ENCODE measurements around the gene RAB44. TPM values are rescaled to one million over a fixed set of nuclear protein-coding genes. Genes with fewer than 3 reads are reported as not detected.

RAB44 gene
- total and polyA plus RNA-seq, 4 experiments from 2014 or later = not detected

DNA sequence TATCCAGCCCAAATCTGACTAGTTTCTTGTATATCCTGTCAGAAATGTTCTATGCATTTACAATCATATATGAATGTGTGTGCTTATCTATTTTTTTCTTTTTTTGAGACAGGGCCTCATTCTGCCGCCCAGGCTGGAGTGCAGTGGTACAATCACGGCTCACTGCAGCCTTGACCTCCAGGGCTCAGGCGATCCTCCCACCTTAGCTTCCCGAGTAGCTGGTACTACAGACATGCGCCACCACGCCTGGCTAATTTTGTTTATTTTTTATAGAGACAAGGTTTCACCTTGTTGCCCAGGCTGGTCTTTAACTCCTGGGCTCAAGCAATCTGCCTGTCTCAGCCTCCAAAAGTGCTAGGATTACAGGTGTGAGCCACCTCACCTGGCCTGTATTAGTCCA lies 3.0 kb upstream of the RAB44 start:
- no peaks in the 10 kb centered on the region for H3K27me3 ChIP-seq (ENCODE audit: insufficient read depth, low read length)
- no peak for DNase-seq
- no peaks in the 10 kb centered on the region for H3K9me3 Mint-ChIP-seq
- no peak overlapping the region for H3K27ac Mint-ChIP-seq
- intact Hi-C loops (cut with micrococcal nuclease) = no loop called here
- H3K4me3 Mint-ChIP-seq = no peak overlapping the region
- no peak overlapping the region for H3K27ac ChIP-seq (ENCODE audit: low read depth, low read length)
- ChIA-PET POLR2A (ENCODE audit: partially characterized antibody) (no interaction called here), CTCF (ENCODE audit: partially characterized antibody) (no interaction called here)
- H3K9me3 ChIP-seq (ENCODE audit: control insufficient read depth in 1 of 2, low read length in 2 of 2) = no peaks in the 10 kb centered on the region
- H3K4me1 ChIP-seq (ENCODE audit: insufficient read depth, low read length) = peaks cover 20% of the 10 kb centered on the region
- no peaks in the 10 kb centered on the region for H3K27me3 Mint-ChIP-seq
- no peaks in the 10 kb centered on the region for H3K36me3 ChIP-seq (ENCODE audit: insufficient read depth, low read length)
- H3K4me3 ChIP-seq (ENCODE audit: low read length in 2 of 2) = no peak overlapping the region
- H3K36me3 Mint-ChIP-seq = no peaks in the 10 kb centered on the region
- H3K4me1 Mint-ChIP-seq = peaks cover 16 to 61% (median 27%) of the 10 kb centered on the region in 4 donors

DNA sequence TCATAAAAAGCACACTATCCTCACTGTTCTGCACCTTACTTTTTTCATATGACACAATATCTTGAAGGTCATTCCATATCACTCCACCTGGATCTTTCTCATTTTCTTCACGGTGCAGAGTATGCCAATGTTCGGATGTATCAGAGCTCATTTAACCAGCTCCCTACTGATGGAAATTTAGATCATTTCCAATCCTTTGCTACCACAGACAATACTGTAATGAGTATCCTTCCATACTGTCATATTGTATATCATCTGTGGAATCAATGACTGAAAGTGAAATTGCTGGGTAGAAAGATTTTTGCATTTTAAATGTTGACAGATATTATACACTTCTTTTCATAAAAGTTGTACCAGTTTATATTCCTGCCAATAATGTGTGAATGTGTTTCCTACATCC lies 2.2 kb upstream of the RAB44 start:
- Mint-ChIP-seq H3K4me3 (no peak overlapping the region), H3K9me3 (no peaks in the 10 kb centered on the region), H3K27ac (peak overlapping the region in 1 of 7 donors; percentile 71), H3K27me3 (no peaks in the 10 kb centered on the region), H3K36me3 (no peaks in the 10 kb centered on the region), H3K4me1 (peaks cover 16 to 57% (median 27%) of the 10 kb centered on the region in 4 donors)
- no peaks in the 10 kb centered on the region for H3K36me3 ChIP-seq (ENCODE audit: insufficient read depth, low read length)
- peaks cover 20% of the 10 kb centered on the region for H3K4me1 ChIP-seq (ENCODE audit: insufficient read depth, low read length)
- no peaks in the 10 kb centered on the region for H3K9me3 ChIP-seq (ENCODE audit: control insufficient read depth in 1 of 2, low read length in 2 of 2)
- no peak overlapping the region for H3K27ac ChIP-seq (ENCODE audit: low read depth, low read length)
- DNase-seq = no peak
- intact Hi-C loops (cut with micrococcal nuclease) = no loop called here
- no peak overlapping the region for H3K4me3 ChIP-seq (ENCODE audit: low read length in 2 of 2)
- H3K27me3 ChIP-seq (ENCODE audit: insufficient read depth, low read length) = no peaks in the 10 kb centered on the region
- ChIA-PET POLR2A (ENCODE audit: partially characterized antibody) (no interaction called here), CTCF (ENCODE audit: partially characterized antibody) (interaction anchor here (0.7 kb wide), 1 partner anchor 15 kb away, joined by 4 read pairs; no protein-coding TSS in a partner anchor)

DNA sequence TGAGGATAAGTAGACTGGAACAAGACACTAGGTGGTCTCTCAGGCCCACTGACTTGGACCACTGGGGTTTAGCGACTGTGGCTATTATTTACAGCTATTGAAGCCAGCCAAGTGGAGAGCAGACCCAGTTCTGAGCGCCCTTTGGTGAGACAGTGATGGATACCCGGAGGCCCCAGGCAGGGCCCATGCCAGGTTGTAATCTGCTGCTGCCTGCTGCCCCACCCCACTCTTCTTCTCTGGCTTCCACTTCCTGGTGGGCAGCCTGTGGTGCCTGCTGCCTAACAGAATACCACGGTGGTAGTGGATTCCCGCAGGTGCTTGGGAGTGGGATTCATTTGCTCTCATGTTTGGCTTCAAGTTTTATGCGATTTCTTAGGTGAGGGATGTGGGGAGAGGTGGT lies 570 bp downstream of the RAB44 start:
- Histone ChIP-seq H3K4me1 (ENCODE audit: insufficient read depth, low read length) (no peaks in the 10 kb centered on the region), H3K9me3 (ENCODE audit: control insufficient read depth in 1 of 2, low read length in 2 of 2) (no peaks in the 10 kb centered on the region), H3K27me3 (ENCODE audit: insufficient read depth, low read length) (no peaks in the 10 kb centered on the region), H3K36me3 (ENCODE audit: insufficient read depth, low read length) (no peaks in the 10 kb centered on the region), H3K4me3 (ENCODE audit: low read length in 2 of 2) (no peak overlapping the region), H3K27ac (ENCODE audit: low read depth, low read length) (no peak overlapping the region)
- no peak for DNase-seq
- Mint-ChIP-seq H3K4me1 (peaks cover 3 to 31% (median 6%) of the 10 kb centered on the region in 4 donors), H3K4me3 (no peak overlapping the region), H3K27ac (peak overlapping the region in 1 of 7 donors; percentile 38), H3K36me3 (no peaks in the 10 kb centered on the region), H3K27me3 (no peaks in the 10 kb centered on the region), H3K9me3 (no peaks in the 10 kb centered on the region)
- ChIA-PET POLR2A (ENCODE audit: partially characterized antibody) (no interaction called here), CTCF (ENCODE audit: partially characterized antibody) (interaction anchor here (0.8 to 1.2 kb wide), 2 partner anchors 26 to 83 kb away, joined by 3 read pairs; no protein-coding TSS in a partner anchor)
- intact Hi-C loops (cut with micrococcal nuclease) = no loop called here

DNA sequence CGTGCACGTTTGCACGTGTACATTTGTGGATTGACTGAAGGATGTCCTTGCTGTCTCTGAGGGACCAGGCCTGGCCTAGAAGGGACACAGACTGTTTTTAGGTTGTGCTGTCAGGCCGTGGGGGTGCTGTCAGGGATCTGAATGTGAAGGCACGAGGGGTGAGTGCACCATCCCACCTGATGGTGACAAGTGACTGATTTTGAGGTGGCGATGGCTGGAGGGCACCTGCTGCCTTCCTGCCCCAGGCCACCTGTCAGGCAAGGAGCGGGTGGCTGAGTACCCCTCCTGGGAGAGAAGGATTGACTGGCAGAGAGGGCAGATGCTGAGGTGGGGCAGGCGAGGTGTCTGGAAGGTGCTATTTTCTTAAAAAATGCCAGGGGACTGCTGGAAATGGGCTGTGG lies 1.2 kb downstream of the RAB44 start:
- H3K27ac Mint-ChIP-seq = no peak overlapping the region
- CTCF ChIA-PET (ENCODE audit: partially characterized antibody) = no interaction called here
- no peaks in the 10 kb centered on the region for H3K4me1 ChIP-seq (ENCODE audit: insufficient read depth, low read length)

DNA sequence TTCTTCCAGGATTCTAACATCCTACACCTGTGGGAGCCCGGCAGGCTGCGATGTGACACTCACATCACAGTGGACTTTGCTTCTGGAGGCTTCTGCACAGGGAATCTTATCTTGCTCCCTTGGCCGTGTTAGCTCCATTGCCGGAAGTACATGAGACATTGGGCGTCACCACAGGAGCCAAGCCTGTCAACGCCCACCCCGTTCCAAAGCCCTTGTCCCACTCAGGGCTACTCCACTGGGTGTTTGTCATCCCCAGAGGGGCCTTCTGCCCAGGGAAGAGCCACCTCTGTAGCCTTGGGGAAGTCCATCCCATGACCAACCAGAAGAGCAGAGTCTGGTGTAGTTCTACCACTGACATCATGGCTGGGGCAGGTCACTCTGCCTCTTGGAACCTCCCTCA lies 1.7 kb downstream of the RAB44 start:
- intact Hi-C loops (cut with micrococcal nuclease) = no loop called here
- Mint-ChIP-seq H3K4me3 (no peak overlapping the region), H3K27me3 (no peaks in the 10 kb centered on the region), H3K4me1 (peaks cover 0 to 26% (median 1%) of the 10 kb centered on the region in 4 donors), H3K36me3 (no peaks in the 10 kb centered on the region), H3K9me3 (peaks cover 0 to 2% (median 0%) of the 10 kb centered on the region in 8 donors), H3K27ac (no peak overlapping the region)
- Histone ChIP-seq H3K9me3 (ENCODE audit: control insufficient read depth in 1 of 2, low read length in 2 of 2) (no peaks in the 10 kb centered on the region), H3K27me3 (ENCODE audit: insufficient read depth, low read length) (no peaks in the 10 kb centered on the region), H3K4me3 (ENCODE audit: low read length in 2 of 2) (no peak overlapping the region), H3K36me3 (ENCODE audit: insufficient read depth, low read length) (no peaks in the 10 kb centered on the region), H3K4me1 (ENCODE audit: insufficient read depth, low read length) (no peaks in the 10 kb centered on the region), H3K27ac (ENCODE audit: low read depth, low read length) (no peak overlapping the region)
- ChIA-PET CTCF (ENCODE audit: partially characterized antibody) (no interaction called here), POLR2A (ENCODE audit: partially characterized antibody) (no interaction called here)
- no peak for DNase-seq

More for the DNA sequence above, 1.2 kb downstream of the RAB44 start:
- Mint-ChIP-seq H3K36me3 (no peaks in the 10 kb centered on the region), H3K4me1 (peaks cover 0 to 26% (median 1%) of the 10 kb centered on the region in 4 donors), H3K27me3 (no peaks in the 10 kb centered on the region), H3K9me3 (peaks cover 0 to 1% (median 0%) of the 10 kb centered on the region in 8 donors), H3K4me3 (no peak overlapping the region)
- no peak for DNase-seq
- Histone ChIP-seq H3K4me3 (ENCODE audit: low read length in 2 of 2) (no peak overlapping the region), H3K36me3 (ENCODE audit: insufficient read depth, low read length) (no peaks in the 10 kb centered on the region), H3K9me3 (ENCODE audit: control insufficient read depth in 1 of 2, low read length in 2 of 2) (no peaks in the 10 kb centered on the region), H3K27ac (ENCODE audit: low read depth, low read length) (no peak overlapping the region), H3K27me3 (ENCODE audit: insufficient read depth, low read length) (no peaks in the 10 kb centered on the region)
- POLR2A ChIA-PET (ENCODE audit: partially characterized antibody) = no interaction called here
- intact Hi-C loops (cut with micrococcal nuclease) = no loop called here

DNA sequence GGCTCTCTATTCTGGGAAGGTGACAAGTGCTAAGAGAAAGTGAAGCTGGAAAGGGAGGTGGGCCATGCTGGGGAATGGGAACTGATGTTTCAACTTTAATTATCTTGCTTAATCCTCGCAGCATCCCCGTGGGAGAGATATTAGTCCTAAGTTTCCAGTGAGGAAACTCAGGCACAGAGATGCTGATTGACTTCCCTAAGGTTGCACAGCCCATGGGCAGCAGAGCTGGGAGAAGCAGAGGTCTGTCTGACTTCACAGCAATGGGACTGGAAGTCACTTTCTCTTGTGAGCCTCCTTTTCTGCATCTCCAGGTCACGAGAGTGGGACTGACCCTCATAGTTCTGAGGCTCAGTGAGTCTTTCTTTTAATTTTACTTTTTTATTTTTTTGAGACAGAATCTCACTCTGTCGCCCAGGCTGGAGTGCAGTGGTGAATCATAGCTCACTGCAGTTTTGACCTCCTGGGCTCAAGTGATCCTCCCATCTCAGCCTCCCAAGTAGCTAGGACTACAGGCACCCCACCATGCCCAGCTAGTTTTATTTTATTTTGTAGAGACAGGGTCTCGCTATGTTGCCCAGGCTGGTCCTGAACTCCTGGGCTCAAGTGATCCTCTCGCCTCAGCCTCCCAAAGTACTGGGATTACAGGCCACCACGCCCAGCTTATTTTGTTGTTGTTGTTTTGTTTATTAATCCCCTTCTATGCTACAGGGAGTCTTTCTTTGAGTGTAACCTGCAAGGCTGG lies 2.6 kb downstream of the RAB44 start:
- Mint-ChIP-seq H3K4me1 (peaks cover 0 to 18% (median 1%) of the 10 kb centered on the region in 4 donors), H3K4me3 (no peak overlapping the region), H3K27ac (no peak overlapping the region), H3K9me3 (peaks cover 0 to 2% (median 0%) of the 10 kb centered on the region in 8 donors), H3K27me3 (no peaks in the 10 kb centered on the region), H3K36me3 (no peaks in the 10 kb centered on the region)
- Histone ChIP-seq H3K36me3 (ENCODE audit: insufficient read depth, low read length) (no peaks in the 10 kb centered on the region), H3K27me3 (ENCODE audit: insufficient read depth, low read length) (no peaks in the 10 kb centered on the region), H3K27ac (ENCODE audit: low read depth, low read length) (no peak overlapping the region), H3K4me1 (ENCODE audit: insufficient read depth, low read length) (no peaks in the 10 kb centered on the region), H3K4me3 (ENCODE audit: low read length in 2 of 2) (no peak overlapping the region), H3K9me3 (ENCODE audit: control insufficient read depth in 1 of 2, low read length in 2 of 2) (no peaks in the 10 kb centered on the region)
- ChIA-PET POLR2A (ENCODE audit: partially characterized antibody) (interaction anchor here (0.5 kb wide), 1 partner anchor 108 kb away, joined by 3 read pairs; no protein-coding TSS in a partner anchor), CTCF (ENCODE audit: partially characterized antibody) (no interaction called here)
- intact Hi-C loops (cut with micrococcal nuclease) = no loop called here
- DNase-seq = no peak

DNA sequence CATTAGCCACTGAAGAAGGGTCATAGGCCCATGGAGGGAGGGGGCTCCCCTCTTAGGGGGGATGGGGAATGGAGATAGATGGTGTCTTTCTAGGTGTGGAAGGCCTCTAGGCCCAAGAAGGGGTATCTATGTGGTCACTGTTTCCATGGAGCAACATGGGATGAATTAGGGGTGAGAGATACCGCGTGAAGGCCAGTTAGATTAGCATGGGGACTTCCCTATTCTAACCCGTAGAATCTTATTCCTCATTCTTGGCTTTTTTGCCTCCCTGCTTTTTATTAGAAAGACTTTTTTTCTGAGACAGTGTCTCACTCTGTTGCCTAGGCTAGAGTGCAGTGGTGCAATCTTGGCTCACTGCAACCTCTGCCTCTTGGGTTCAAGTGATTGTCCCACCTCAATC lies 3.2 kb downstream of the RAB44 start:
- CTCF ChIA-PET (ENCODE audit: partially characterized antibody) = no interaction called here
- peaks cover 0 to 2% (median 0%) of the 10 kb centered on the region in 8 donors for H3K9me3 Mint-ChIP-seq

More for the DNA sequence above, 3.2 kb downstream of the RAB44 start:
- Mint-ChIP-seq H3K27me3 (no peaks in the 10 kb centered on the region), H3K27ac (no peak overlapping the region), H3K4me1 (peaks cover 0 to 14% (median 1%) of the 10 kb centered on the region in 4 donors), H3K36me3 (no peaks in the 10 kb centered on the region), H3K4me3 (no peak overlapping the region)
- H3K4me3 ChIP-seq (ENCODE audit: low read length in 2 of 2) = no peak overlapping the region
- DNase-seq = no peak
- no peak overlapping the region for H3K27ac ChIP-seq (ENCODE audit: low read depth, low read length)
- H3K36me3 ChIP-seq (ENCODE audit: insufficient read depth, low read length) = no peaks in the 10 kb centered on the region
- H3K9me3 ChIP-seq (ENCODE audit: control insufficient read depth in 1 of 2, low read length in 2 of 2) = no peaks in the 10 kb centered on the region
- no peaks in the 10 kb centered on the region for H3K27me3 ChIP-seq (ENCODE audit: insufficient read depth, low read length)
- no peaks in the 10 kb centered on the region for H3K4me1 ChIP-seq (ENCODE audit: insufficient read depth, low read length)
- POLR2A ChIA-PET (ENCODE audit: partially characterized antibody) = interaction anchor here (0.5 kb wide), 1 partner anchor 109 kb away, joined by 3 read pairs; no protein-coding TSS in a partner anchor
- intact Hi-C loops (cut with micrococcal nuclease) = no loop called here

Measured in CD4-positive, alpha-beta memory T cell (primary cell).